ENCODE measurements around the gene RAB25. TPM values are rescaled to one million over a fixed set of nuclear protein-coding genes. Genes with fewer than 3 reads are reported as not detected.

The RAB25 gene
- total and polyA plus RNA-seq, 2 of the 13 experiments (the other 11 are each of a cell fraction or from before 2014, with no cell fraction given): 0.20 to 0.22 TPM

DNA sequence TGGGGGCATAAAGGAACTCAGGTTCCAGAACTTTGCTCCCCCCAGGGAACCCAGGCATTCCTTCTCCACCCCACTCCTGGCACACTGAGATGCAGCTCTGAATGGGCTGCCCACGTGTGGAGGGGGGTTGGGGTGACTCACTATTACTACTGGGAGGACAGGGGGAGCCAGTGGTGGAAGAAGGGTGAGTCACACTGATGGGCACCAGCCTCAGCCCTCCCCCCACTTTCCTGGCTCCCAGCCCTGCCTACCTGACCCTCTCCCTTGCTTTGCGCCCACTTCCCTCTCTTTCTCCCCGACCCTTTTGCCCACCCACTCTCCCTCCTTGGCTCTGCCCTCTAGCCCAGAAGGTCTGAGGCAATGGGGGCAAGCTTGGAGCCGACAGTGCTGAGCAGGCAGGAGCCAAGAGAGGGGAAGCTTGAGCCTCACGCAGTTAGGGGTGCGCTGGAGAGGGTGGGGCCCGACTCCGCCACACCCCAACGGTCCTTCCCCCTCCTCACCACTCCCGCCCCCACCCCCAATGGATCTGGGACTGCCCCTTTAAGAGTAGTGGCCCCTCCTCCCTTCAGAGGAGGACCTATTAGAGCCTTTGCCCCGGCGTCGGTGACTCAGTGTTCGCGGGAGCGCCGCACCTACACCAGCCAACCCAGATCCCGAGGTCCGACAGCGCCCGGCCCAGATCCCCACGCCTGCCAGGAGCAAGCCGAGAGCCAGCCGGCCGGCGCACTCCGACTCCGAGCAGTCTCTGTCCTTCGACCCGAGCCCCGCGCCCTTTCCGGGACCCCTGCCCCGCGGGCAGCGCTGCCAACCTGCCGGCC, 53.4 kb downstream of the RAB25 start, which contains the start of gene LMNA (continued):
- TF ChIP-seq PBX3 (CRISPR knock-in tag; IDR thresholded peaks at IDR 0.05; ENCODE audit: borderline replicate concordance) (0 out of 2 replicates have a peak, but pooled peaks have one; percentile 46), TBL1XR1 (IDR thresholded peaks at IDR 0.05; ENCODE audit: borderline replicate concordance, low read length, partially characterized antibody) (no peak), NFE2L2 (IDR thresholded peaks at IDR 0.05; ENCODE audit: low read length) (no peak), KLF16 (CRISPR knock-in tag; IDR thresholded peaks at IDR 0.05) (peak in 1 of 2 experiments; percentile 57; a peak in 1 of 4 replicates), ZNF17 (CRISPR knock-in tag; IDR thresholded peaks at IDR 0.05) (no peak), SRY (CRISPR knock-in tag; IDR thresholded peaks at IDR 0.05) (no peak), ZNF44 (CRISPR knock-in tag; IDR thresholded peaks at IDR 0.05) (no peak), ZNF317 (CRISPR knock-in tag; IDR thresholded peaks at IDR 0.05) (0 out of 2 replicates have a peak, but pooled peaks have one; percentile 34), STAT5B (CRISPR knock-in tag; IDR thresholded peaks at IDR 0.05) (no peak), ZNF256 (CRISPR knock-in tag; conservative IDR thresholded peaks at IDR 0.05) (no peak), ZFP1 (CRISPR knock-in tag; IDR thresholded peaks at IDR 0.05) (no peak), ASH2L (IDR thresholded peaks at IDR 0.05; ENCODE audit: insufficient read length, low read depth, low read length) (peak; percentile 58), ZNF180 (CRISPR knock-in tag; IDR thresholded peaks at IDR 0.05; ENCODE audit: borderline replicate concordance, low read depth) (no peak), HNRNPUL1 (IDR thresholded peaks at IDR 0.05; ENCODE audit: low read depth, low read length) (no peak), MTA3 (CRISPR knock-in tag; IDR thresholded peaks at IDR 0.05) (no peak), ZNF484 (CRISPR knock-in tag; IDR thresholded peaks at IDR 0.05; ENCODE audit: borderline replicate concordance, low read depth) (no peak), KDM6A (CRISPR knock-in tag; IDR thresholded peaks at IDR 0.05; ENCODE audit: low read depth) (no peak), CREBL2 (CRISPR knock-in tag; IDR thresholded peaks at IDR 0.05; ENCODE audit: borderline replicate concordance) (no peak), TCF7L2 (IDR thresholded peaks at IDR 0.05; ENCODE audit: low read depth, low read length) (no peak), ZNF333 (CRISPR knock-in tag; IDR thresholded peaks at IDR 0.05; ENCODE audit: borderline replicate concordance) (no peak), ZNF468 (CRISPR knock-in tag; IDR thresholded peaks at IDR 0.05) (no peak), KLF6 (CRISPR knock-in tag; IDR thresholded peaks at IDR 0.05) (no peak), MXD1 (CRISPR knock-in tag; IDR thresholded peaks at IDR 0.05) (peak; percentile 65), MTERF4 (CRISPR knock-in tag; IDR thresholded peaks at IDR 0.05) (no peak), FOXO1 (CRISPR knock-in tag; IDR thresholded peaks at IDR 0.05) (no peak)
- TF ChIP-seq, protein P1, sequence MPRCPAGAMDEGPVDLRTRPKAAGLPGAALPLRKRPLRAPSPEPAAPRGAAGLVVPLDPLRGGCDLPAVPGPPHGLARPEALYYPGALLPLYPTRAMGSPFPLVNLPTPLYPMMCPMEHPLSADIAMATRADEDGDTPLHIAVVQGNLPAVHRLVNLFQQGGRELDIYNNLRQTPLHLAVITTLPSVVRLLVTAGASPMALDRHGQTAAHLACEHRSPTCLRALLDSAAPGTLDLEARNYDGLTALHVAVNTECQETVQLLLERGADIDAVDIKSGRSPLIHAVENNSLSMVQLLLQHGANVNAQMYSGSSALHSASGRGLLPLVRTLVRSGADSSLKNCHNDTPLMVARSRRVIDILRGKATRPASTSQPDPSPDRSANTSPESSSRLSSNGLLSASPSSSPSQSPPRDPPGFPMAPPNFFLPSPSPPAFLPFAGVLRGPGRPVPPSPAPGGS (CRISPR knock-in tag; IDR thresholded peaks at IDR 0.05): 0 out of 2 replicates have a peak, but pooled peaks have one; percentile 79
- TF ChIP-seq, protein P2, sequence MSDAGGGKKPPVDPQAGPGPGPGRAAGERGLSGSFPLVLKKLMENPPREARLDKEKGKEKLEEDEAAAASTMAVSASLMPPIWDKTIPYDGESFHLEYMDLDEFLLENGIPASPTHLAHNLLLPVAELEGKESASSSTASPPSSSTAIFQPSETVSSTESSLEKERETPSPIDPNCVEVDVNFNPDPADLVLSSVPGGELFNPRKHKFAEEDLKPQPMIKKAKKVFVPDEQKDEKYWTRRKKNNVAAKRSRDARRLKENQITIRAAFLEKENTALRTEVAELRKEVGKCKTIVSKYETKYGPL (CRISPR knock-in tag; IDR thresholded peaks at IDR 0.05): no peak
